PFSK-1 (cell line): ENCODE results near the gene FSTL4.
A peak's percentile ranks its signal among the peaks of the same experiment; 100 is the strongest.

Source experiments
- FOXP2 ChIP-seq: optimal IDR thresholded peaks from 2 replicates; pipeline ENCODE3; 2011; ENCODE audit warnings: borderline replicate concordance, control low read depth, inconsistent platforms; ENCODE audit not compliant: insufficient read depth; ENCODE audit errors: extremely low read length, extremely low read depth
- POLR2AphosphoS5 ChIP-seq: IDR thresholded peaks from 2 replicates; pipeline ENCODE4 v1.6.1; 2012; ENCODE audit warnings: low read depth, mild to moderate bottlenecking, control low read depth, low read length, moderate library complexity
- SIN3A ChIP-seq: IDR thresholded peaks from 2 replicates; pipeline ENCODE4 v1.6.1; 2012; ENCODE audit warnings: mild to moderate bottlenecking, low read length, moderate library complexity, borderline replicate concordance; ENCODE audit not compliant: insufficient read depth
- TAF1 ChIP-seq: IDR thresholded peaks from 2 replicates; pipeline ENCODE4 v1.6.1; 2012; ENCODE audit warnings: low read length, control low read depth, borderline replicate concordance; ENCODE audit not compliant: insufficient read depth
- TF ChIP-seq, protein P1 (sequence below), 2 experiments: IDR thresholded peaks; 2 replicates each; pipeline versions ENCODE4 v1.6.1 to v1.8.0; 2011 to 2012; ENCODE audit warnings: low read depth in 2 of 2, low read length in 2 of 2, control low read depth in 1 of 2, inconsistent platforms in 1 of 2, mild to moderate bottlenecking in 1 of 2, moderate library complexity in 1 of 2; ENCODE audit not compliant: insufficient read depth in 1 of 2

FSTL4 gene

DNA sequence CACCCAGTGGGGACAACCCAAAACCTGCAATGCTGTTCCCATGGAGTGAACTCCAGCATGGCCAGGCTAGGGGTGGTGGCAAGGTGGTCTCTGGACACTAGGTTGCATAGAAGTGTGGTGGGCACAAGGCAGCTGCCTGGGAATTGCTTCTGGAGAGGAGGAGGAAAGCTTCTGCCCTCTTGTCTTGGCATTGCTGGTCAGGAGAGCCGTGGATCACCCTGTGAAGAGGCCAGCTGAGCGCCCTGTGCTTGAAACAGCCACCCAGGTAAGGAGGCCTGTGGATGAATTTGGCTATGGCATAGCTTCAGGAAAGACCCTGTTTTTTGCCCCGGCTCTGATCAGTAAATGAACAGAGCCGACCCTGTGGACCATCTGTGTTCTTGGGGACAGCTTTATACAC is 287.4 kb downstream of the FSTL4 start:
- TF ChIP-seq SIN3A (no peak), TAF1 (no peak), FOXP2 (no peak), POLR2AphosphoS5 (no peak)
- TF ChIP-seq, protein P1, sequence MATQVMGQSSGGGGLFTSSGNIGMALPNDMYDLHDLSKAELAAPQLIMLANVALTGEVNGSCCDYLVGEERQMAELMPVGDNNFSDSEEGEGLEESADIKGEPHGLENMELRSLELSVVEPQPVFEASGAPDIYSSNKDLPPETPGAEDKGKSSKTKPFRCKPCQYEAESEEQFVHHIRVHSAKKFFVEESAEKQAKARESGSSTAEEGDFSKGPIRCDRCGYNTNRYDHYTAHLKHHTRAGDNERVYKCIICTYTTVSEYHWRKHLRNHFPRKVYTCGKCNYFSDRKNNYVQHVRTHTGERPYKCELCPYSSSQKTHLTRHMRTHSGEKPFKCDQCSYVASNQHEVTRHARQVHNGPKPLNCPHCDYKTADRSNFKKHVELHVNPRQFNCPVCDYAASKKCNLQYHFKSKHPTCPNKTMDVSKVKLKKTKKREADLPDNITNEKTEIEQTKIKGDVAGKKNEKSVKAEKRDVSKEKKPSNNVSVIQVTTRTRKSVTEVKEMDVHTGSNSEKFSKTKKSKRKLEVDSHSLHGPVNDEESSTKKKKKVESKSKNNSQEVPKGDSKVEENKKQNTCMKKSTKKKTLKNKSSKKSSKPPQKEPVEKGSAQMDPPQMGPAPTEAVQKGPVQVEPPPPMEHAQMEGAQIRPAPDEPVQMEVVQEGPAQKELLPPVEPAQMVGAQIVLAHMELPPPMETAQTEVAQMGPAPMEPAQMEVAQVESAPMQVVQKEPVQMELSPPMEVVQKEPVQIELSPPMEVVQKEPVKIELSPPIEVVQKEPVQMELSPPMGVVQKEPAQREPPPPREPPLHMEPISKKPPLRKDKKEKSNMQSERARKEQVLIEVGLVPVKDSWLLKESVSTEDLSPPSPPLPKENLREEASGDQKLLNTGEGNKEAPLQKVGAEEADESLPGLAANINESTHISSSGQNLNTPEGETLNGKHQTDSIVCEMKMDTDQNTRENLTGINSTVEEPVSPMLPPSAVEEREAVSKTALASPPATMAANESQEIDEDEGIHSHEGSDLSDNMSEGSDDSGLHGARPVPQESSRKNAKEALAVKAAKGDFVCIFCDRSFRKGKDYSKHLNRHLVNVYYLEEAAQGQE (IDR thresholded peaks at IDR 0.05; ENCODE audit: insufficient read depth in 1 of 2, low read depth in 2 of 2, low read length in 2 of 2): no peak

- TF ChIP-seq SIN3A: no peak
These were observed 288.6 kb downstream of the FSTL4 start for GRCh38 chr5:133323494-133324457.

GRCh38 chr5:133322743-133323142 is 289.6 kb downstream of the FSTL4 start:
- TF ChIP-seq POLR2AphosphoS5: no peak
- TF ChIP-seq, protein P1 (IDR thresholded peaks at IDR 0.05; ENCODE audit: insufficient read depth in 1 of 2, low read depth in 2 of 2, low read length in 2 of 2): peak; percentile 45 to 79; a peak in 3 of 4 replicates

GRCh38 chr5:133321833-133322420 is 290.4 kb downstream of the FSTL4 start:
- TF ChIP-seq SIN3A (no peak), FOXP2 (no peak), TAF1 (no peak), POLR2AphosphoS5 (no peak)
- TF ChIP-seq, protein P1 (IDR thresholded peaks at IDR 0.05; ENCODE audit: insufficient read depth in 1 of 2, low read depth in 2 of 2, low read length in 2 of 2): no peak

DNA sequence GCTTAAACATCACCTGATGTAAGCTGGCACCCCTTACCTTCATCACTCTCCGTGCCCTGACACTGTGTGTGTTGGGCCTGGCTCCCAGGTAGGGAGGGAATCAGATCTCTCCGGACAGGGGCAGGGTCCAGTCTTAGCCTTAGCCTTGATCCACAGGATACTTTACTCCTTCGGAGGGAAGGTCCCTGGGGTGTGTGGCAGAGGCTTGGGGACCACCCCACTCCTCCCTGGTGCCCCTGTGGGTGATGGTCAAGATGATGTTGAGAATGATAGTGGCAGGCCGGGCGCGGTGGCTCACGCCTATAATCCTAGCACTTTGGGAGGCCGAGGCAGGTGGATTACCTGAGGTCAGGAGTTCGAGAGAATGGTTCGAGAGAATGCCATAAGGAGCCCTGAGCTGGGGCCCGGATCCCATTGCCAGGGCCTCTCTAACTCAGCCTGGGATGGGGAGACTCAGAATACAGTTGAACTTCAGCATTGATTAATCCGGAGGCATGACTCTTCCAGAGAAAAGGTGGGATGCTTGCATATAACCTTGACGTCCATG is 291.0 kb downstream of the FSTL4 start:
- TF ChIP-seq FOXP2: no peak
- TF ChIP-seq POLR2AphosphoS5: no peak
- TF ChIP-seq SIN3A: no peak
- TF ChIP-seq, protein P1 (IDR thresholded peaks at IDR 0.05; ENCODE audit: insufficient read depth in 1 of 2, low read depth in 2 of 2, low read length in 2 of 2): no peak
- no peak for TF ChIP-seq TAF1
